Calu3 (cell line): ENCODE measurements around the gene MYL4. TPM values are rescaled to one million over a fixed set of nuclear protein-coding genes. Genes with fewer than 3 reads are reported as not detected.

ENCODE experiments used
- BruUV-seq: library from RNA; stranded (reverse); fragments of 400-500 nt; replicated peaks from 2 replicates; lab custom pipeline; 2021; lab: Mats Ljungman, UMichigan
- CTCF ChIA-PET: fragments of 300-600 bp; sonication (Branson Sonifier 250); formaldehyde crosslinking; loops from one replicate; lab custom pipeline; 2022; ENCODE audit warnings: antibody characterized with exemption; lab: Charles Lee
- DNase-seq: peaks from one replicate; pipeline ENCODE4 v3.0.0; 2022
- H3K27ac Mint-ChIP-seq: one replicate; pipeline ENCODE4 v1.8.0; 2022; ENCODE audit warnings: mixed read lengths; ENCODE audit not compliant: unreplicated experiment
- H3K27me3 Mint-ChIP-seq: one replicate; pipeline ENCODE4 v1.8.0; 2022; ENCODE audit warnings: mixed read lengths; ENCODE audit not compliant: unreplicated experiment
- H3K36me3 Mint-ChIP-seq: one replicate; pipeline ENCODE4 v1.8.0; 2022; ENCODE audit warnings: mild to moderate bottlenecking, moderate library complexity, mixed read lengths; ENCODE audit not compliant: insufficient read depth, unreplicated experiment
- H3K4me1 Mint-ChIP-seq: one replicate; pipeline ENCODE4 v1.8.0; 2022; ENCODE audit warnings: mild to moderate bottlenecking, low read depth, mixed read lengths; ENCODE audit not compliant: unreplicated experiment
- H3K4me3 Mint-ChIP-seq: one replicate; pipeline ENCODE4 v1.8.0; 2022; ENCODE audit warnings: mild to moderate bottlenecking, low read depth, moderate library complexity, mixed read lengths; ENCODE audit not compliant: unreplicated experiment
- H3K9me3 Mint-ChIP-seq: one replicate; pipeline ENCODE4 v1.8.0; 2022; ENCODE audit warnings: low read depth, mixed read lengths; ENCODE audit not compliant: unreplicated experiment
- intact Hi-C: fragments of 100-400 bp; cut with micrococcal nuclease; formaldehyde crosslinking; loops from one replicate; pipeline ENCODE4 v1.10.0; 2022; ENCODE audit not compliant: unreplicated experiment
- total RNA-seq: library from RNA; stranded (reverse); gene quantifications from 2 replicates; pipeline ENCODE4 v1.2.3, GENCODE V29; 2022
- TF ChIP-seq, protein P1 (sequence below): fragments of 200-600 bp; IDR thresholded peaks from one replicate; pipeline ENCODE4 v1.8.0; 2022; ENCODE audit warnings: antibody characterized with exemption; ENCODE audit not compliant: unreplicated experiment

The MYL4 gene
- total RNA-seq, 1 experiment from 2014 or later, result not detected

DNA sequence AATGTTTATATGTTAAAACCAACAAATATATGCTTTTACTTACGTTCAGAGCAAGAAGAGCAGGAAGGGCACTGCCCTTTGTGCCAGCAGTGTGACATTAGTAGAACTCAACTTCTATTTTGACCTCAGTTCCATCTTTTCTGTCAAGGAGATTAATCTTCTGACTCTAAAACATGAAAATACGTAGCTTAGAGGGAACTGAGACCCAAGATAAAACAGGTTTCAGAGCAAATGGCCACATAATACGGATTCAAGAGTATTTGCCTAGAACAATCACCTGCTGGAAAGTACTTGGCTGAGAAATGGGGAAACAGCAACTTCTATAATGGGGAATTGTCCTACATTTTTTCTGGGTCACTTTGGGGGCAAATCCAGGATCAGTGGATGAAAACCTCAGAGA lies 22.2 kb downstream of the MYL4 start:
- intact Hi-C loops, result no loop called here
- H3K27ac Mint-ChIP-seq, result no peak overlapping the region

GRCh38 chr17:47231866-47232265 lies 22.7 kb downstream of the MYL4 start:
- Mint-ChIP-seq H3K36me3 (no peaks in the 10 kb centered on the region), H3K4me1 (peaks cover 19% of the 10 kb centered on the region), H3K27ac (no peak overlapping the region), H3K9me3 (no peaks in the 10 kb centered on the region), H3K27me3 (no peaks in the 10 kb centered on the region), H3K4me3 (no peak overlapping the region)
- intact Hi-C loops, result no loop called here
- BruUV-seq, result no TSS peak
- CTCF ChIA-PET, result interaction anchor here (0.7 to 1.3 kb wide), 3 partner anchors 11 to 384 kb away, joined by 3 to 8 read pairs (median 3); no protein-coding TSS in a partner anchor
- DNase-seq, result no peak
- TF ChIP-seq, protein P1, sequence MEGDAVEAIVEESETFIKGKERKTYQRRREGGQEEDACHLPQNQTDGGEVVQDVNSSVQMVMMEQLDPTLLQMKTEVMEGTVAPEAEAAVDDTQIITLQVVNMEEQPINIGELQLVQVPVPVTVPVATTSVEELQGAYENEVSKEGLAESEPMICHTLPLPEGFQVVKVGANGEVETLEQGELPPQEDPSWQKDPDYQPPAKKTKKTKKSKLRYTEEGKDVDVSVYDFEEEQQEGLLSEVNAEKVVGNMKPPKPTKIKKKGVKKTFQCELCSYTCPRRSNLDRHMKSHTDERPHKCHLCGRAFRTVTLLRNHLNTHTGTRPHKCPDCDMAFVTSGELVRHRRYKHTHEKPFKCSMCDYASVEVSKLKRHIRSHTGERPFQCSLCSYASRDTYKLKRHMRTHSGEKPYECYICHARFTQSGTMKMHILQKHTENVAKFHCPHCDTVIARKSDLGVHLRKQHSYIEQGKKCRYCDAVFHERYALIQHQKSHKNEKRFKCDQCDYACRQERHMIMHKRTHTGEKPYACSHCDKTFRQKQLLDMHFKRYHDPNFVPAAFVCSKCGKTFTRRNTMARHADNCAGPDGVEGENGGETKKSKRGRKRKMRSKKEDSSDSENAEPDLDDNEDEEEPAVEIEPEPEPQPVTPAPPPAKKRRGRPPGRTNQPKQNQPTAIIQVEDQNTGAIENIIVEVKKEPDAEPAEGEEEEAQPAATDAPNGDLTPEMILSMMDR, result no peak

More for the DNA sequence above, 22.2 kb downstream of the MYL4 start:
- no peak for DNase-seq
- Mint-ChIP-seq H3K36me3 (no peaks in the 10 kb centered on the region), H3K27me3 (no peaks in the 10 kb centered on the region), H3K4me1 (peaks cover 19% of the 10 kb centered on the region), H3K9me3 (no peaks in the 10 kb centered on the region), H3K4me3 (no peak overlapping the region)
- CTCF ChIA-PET, result interaction anchor here (0.6 to 2.0 kb wide), 6 partner anchors 9 to 384 kb away, joined by 3 to 8 read pairs (median 4); no protein-coding TSS in a partner anchor
- BruUV-seq, result no TSS peak
- TF ChIP-seq, protein P1, result no peak

DNA sequence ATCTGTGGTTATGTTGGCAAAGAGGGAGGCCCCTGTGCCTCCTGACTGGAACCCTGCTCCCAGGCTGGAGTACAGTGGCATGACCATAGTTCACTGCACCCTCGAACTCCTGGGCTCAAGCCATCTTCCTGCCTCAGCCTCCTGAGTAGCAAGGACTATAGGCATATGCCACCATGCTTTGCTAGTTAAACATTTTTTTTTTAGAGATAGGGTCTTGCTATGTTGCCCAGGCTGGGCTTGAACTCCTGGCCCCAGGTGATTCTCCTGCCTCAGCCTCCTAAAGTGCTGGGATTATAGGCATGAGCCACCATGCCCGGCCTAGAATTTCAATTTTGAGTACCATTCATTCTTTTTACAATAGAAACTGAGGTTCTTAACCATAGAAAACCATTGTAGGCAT lies 23.3 kb downstream of the MYL4 start:
- Mint-ChIP-seq H3K36me3 (no peaks in the 10 kb centered on the region), H3K4me3 (no peak overlapping the region), H3K27ac (no peak overlapping the region), H3K9me3 (no peaks in the 10 kb centered on the region), H3K4me1 (peaks cover 19% of the 10 kb centered on the region), H3K27me3 (no peaks in the 10 kb centered on the region)
- no TSS peak for BruUV-seq
- TF ChIP-seq, protein P1, result no peak
- DNase-seq, result no peak
- intact Hi-C loops, result no loop called here
- CTCF ChIA-PET, result interaction anchor here (1.3 kb wide), 1 partner anchor 83 kb away, joined by 8 read pairs; no protein-coding TSS in a partner anchor

DNA sequence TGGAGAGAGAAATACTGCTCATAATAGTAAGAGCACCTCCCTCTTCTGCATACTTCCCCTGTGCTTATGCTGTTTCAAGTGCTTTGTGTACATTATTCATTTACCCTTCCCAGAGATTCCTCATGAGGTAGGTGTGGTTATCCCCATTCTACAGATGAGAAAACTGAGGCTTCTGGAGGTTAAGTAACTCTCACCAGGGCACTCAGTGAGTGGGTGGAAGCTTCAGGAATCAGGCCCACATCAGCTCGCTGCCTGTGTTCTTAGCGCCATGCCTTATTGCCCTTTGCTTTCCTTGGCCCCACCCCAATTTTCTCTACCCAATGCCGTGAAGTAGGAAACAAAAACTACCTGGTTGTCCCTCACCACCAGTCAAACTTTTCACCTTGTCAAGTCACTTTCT lies 26.4 kb downstream of the MYL4 start:
- H3K4me3 Mint-ChIP-seq, result no peak overlapping the region
- DNase-seq, result no peak
- TF ChIP-seq, protein P1, result no peak
- H3K27me3 Mint-ChIP-seq, result no peaks in the 10 kb centered on the region
- no peak overlapping the region for H3K27ac Mint-ChIP-seq
- no peaks in the 10 kb centered on the region for H3K9me3 Mint-ChIP-seq
- H3K36me3 Mint-ChIP-seq, result peaks cover 6% of the 10 kb centered on the region
- CTCF ChIA-PET, result no interaction called here
- peaks cover 19% of the 10 kb centered on the region for H3K4me1 Mint-ChIP-seq
- BruUV-seq, result no TSS peak
- intact Hi-C loops, result no loop called here
